GM23338 (cell line): ENCODE measurements around the gene ALDOA. TPM values are rescaled to one million over a fixed set of nuclear protein-coding genes. Genes with fewer than 3 reads are reported as not detected.

Experiments
- ATAC-seq: fragments of 200-7000 bp; cut with Tn5 transposase; 3 replicates; pipeline ENCODE4 v1.9.1; 2020
- DNase-seq: peaks from one replicate; pipeline ENCODE4 v3.0.0-alpha.2; 2015; ENCODE audit warnings: low spot score
- H2AFZ ChIP-seq: fragments of 200-600 bp; sonication (generic); 2 replicates; pipeline ENCODE4 v1.8.0; 2016; ENCODE audit warnings: antibody characterized with exemption, mild to moderate bottlenecking, moderate library complexity
- H3F3A ChIP-seq: fragments of 200-600 bp; sonication (generic); replicated peaks from 2 replicates; pipeline ENCODE4 v1.8.0; 2017; ENCODE audit warnings: antibody characterized with exemption, mixed run types, low read depth
- H3K27ac ChIP-seq: fragments of 200-600 bp; sonication (generic); 2 replicates; pipeline ENCODE4 v1.6.1; 2016; ENCODE audit warnings: low read depth
- H3K27me3 ChIP-seq: fragments of 200-600 bp; sonication (generic); 2 replicates; pipeline ENCODE4 v1.8.0; 2016; ENCODE audit warnings: mild to moderate bottlenecking, mixed run types, moderate library complexity; ENCODE audit not compliant: insufficient read depth
- H3K36me3 ChIP-seq: fragments of 200-600 bp; sonication (generic); 2 replicates; pipeline ENCODE4 v1.8.0; 2016; ENCODE audit warnings: mild to moderate bottlenecking; ENCODE audit not compliant: insufficient read depth
- H3K4me1 ChIP-seq: fragments of 200-600 bp; sonication (generic); 2 replicates; pipeline ENCODE4 v1.8.0; 2016; ENCODE audit warnings: mild to moderate bottlenecking, moderate library complexity; ENCODE audit not compliant: insufficient read depth
- H3K4me2 ChIP-seq: fragments of 200-600 bp; sonication (generic); 2 replicates; pipeline ENCODE4 v1.7.1; 2017; ENCODE audit warnings: mixed run types
- H3K4me3 ChIP-seq: fragments of 200-600 bp; sonication (generic); 2 replicates; pipeline ENCODE4 v1.6.1; 2016; ENCODE audit warnings: mixed run types
- H3K79me2 ChIP-seq: fragments of 200-600 bp; sonication (generic); replicated peaks from 2 replicates; pipeline ENCODE4 v1.8.0; 2017; ENCODE audit warnings: mild to moderate bottlenecking; ENCODE audit not compliant: insufficient read depth
- H3K9me2 ChIP-seq: fragments of 200-600 bp; sonication (generic); 2 replicates; pipeline ENCODE4 v1.8.0; 2017; ENCODE audit not compliant: insufficient read depth
- H4K20me1 ChIP-seq: fragments of 200-600 bp; sonication (generic); replicated peaks from 2 replicates; pipeline ENCODE4 v1.8.0; 2017; ENCODE audit warnings: mild to moderate bottlenecking; ENCODE audit not compliant: insufficient read depth
- H3K27ac Mint-ChIP-seq: 2 replicates; pipeline ENCODE4 v1.8.0; 2020; ENCODE audit warnings: inconsistent platforms, mild to moderate bottlenecking, moderate library complexity, mixed read lengths
- H3K27me3 Mint-ChIP-seq: 3 replicates; pipeline ENCODE4 v1.8.0; 2022; ENCODE audit warnings: low read depth, mild to moderate bottlenecking, moderate library complexity, mixed read lengths, inconsistent platforms; ENCODE audit not compliant: insufficient read depth, poor library complexity
- H3K36me3 Mint-ChIP-seq: 3 replicates; pipeline ENCODE4 v1.8.0; 2021; ENCODE audit warnings: low read depth, mild to moderate bottlenecking, inconsistent platforms, moderate library complexity, mixed read lengths
- H3K4me1 Mint-ChIP-seq: 3 replicates; pipeline ENCODE4 v1.8.0; 2020; ENCODE audit warnings: mild to moderate bottlenecking, inconsistent platforms, mixed read lengths
- H3K4me3 Mint-ChIP-seq: 3 replicates; pipeline ENCODE4 v1.8.0; 2021; ENCODE audit warnings: moderate library complexity, mild to moderate bottlenecking, inconsistent platforms, mixed read lengths
- H3K9me3 Mint-ChIP-seq: 3 replicates; pipeline ENCODE4 v1.8.0; 2020; ENCODE audit warnings: moderate library complexity, mild to moderate bottlenecking, inconsistent platforms, mixed read lengths
- CREB1 ChIP-seq: fragments of 250-450 bp; sonication (Bioruptor Pico); IDR thresholded peaks from 2 replicates; pipeline ENCODE4 v1.5.0; 2020; ENCODE audit warnings: low read depth, mild to moderate bottlenecking, moderate library complexity
- CTCF ChIP-seq, 2 experiments: fragments of 200-600 bp in 1 of 2; sonication (generic) in 1 of 2; conservative IDR thresholded peaks; 2 replicates each; pipeline versions ENCODE4 v1.5.1 to v1.6.1; 2016 to 2017; ENCODE audit warnings: antibody characterized with exemption in 2 of 2, low read depth in 2 of 2, mild to moderate bottlenecking in 2 of 2, moderate library complexity in 1 of 2
- EZH2phosphoT487 ChIP-seq: fragments of 200-600 bp; sonication (generic); IDR thresholded peaks from one replicate; pipeline ENCODE4 v1.8.1; 2018; ENCODE audit warnings: antibody characterized with exemption; ENCODE audit not compliant: unreplicated experiment
- NANOG ChIP-seq: IDR thresholded peaks from 2 replicates; pipeline ENCODE4 v1.6.1; 2016; ENCODE audit warnings: antibody characterized with exemption, borderline replicate concordance
- STAT1 ChIP-seq: IDR thresholded peaks from one replicate; pipeline ENCODE4 v1.6.1; 2016; ENCODE audit warnings: antibody characterized with exemption; ENCODE audit not compliant: unreplicated experiment
- ZNF114 ChIP-seq: fragments of 250-450 bp; sonication (Bioruptor Pico); IDR thresholded peaks from 2 replicates; pipeline ENCODE4 v1.5.0; 2020; ENCODE audit warnings: mild to moderate bottlenecking, moderate library complexity
- polyA plus RNA-seq: library from polyadenylated mRNA; unstranded; fragments of >200 nt; fragmentation: Nextera tagmentation; extraction: Ambion mirVana; gene quantifications from 2 replicates; pipeline ENCODE4 v1.2.1, GENCODE V29; 2016
- total RNA-seq: library from RNA; depleted of rRNA; stranded (reverse); fragments of >200 nt; shearing (Covaris generic); gene quantifications from 2 replicates; pipeline ENCODE4 v1.2.3, GENCODE V29; 2014
- TF ChIP-seq, protein P1 (sequence below): fragments of 250-450 bp; sonication (Bioruptor Pico); IDR thresholded peaks from 2 replicates; pipeline ENCODE4 v1.5.0; 2020; ENCODE audit warnings: mild to moderate bottlenecking, moderate library complexity
- TF ChIP-seq, protein P2 (sequence below): IDR thresholded peaks from 2 replicates; pipeline ENCODE4 v1.6.1; 2016; ENCODE audit warnings: antibody characterized with exemption

ALDOA gene
- total and polyA plus RNA-seq, 2 experiments from 2014 or later: 1,054 to 1,306 TPM

GRCh38 chr16:30032083-30032819 is 33.3 kb upstream of the ALDOA start:
- Histone ChIP-seq H3K4me1 (peaks cover 24% of the 10 kb centered on the region), H3F3A (0 out of 2 replicates have a peak, but pooled peaks cover 3% of the 10 kb centered on the region), H3K36me3 (no peaks in the 10 kb centered on the region), H3K9me2 (no peaks in the 10 kb centered on the region), H3K27ac (no peak overlapping the region), H3K79me2 (no peaks in the 10 kb centered on the region), H3K4me3 (peak overlapping the region; percentile 83), H3K4me2 (peak overlapping the region; percentile 95), H2AFZ (peak overlapping the region; percentile 90), H4K20me1 (no peaks in the 10 kb centered on the region; the same call in 1 of the 2 replicates), H3K27me3 (peaks cover 10% of the 10 kb centered on the region; the same call in 1 of the 2 replicates)
- Mint-ChIP-seq H3K27ac (no peak overlapping the region), H3K4me1 (peaks cover 39% of the 10 kb centered on the region), H3K27me3 (peaks cover 21% of the 10 kb centered on the region), H3K9me3 (peaks cover 3% of the 10 kb centered on the region; the same call in 1 of the 3 replicates), H3K36me3 (no peaks in the 10 kb centered on the region; the same call in 1 of the 3 replicates), H3K4me3 (peak overlapping the region; percentile 83)
- peak; percentile 94 for DNase-seq
- peak; percentile 49 for ATAC-seq
- peak; percentile 96 to 99 for TF ChIP-seq CTCF (conservative IDR thresholded peaks at IDR 0.05; ENCODE audit: low read depth in 2 of 2)
- TF ChIP-seq EZH2phosphoT487: no peak
- TF ChIP-seq CREB1 (CRISPR knock-in tag): no peak
- no peak for TF ChIP-seq NANOG

GRCh38 chr16:30033270-30033669 is 32.3 kb upstream of the ALDOA start:
- H3K4me3 ChIP-seq: no peak overlapping the region
- H3K4me1 Mint-ChIP-seq: peaks cover 29% of the 10 kb centered on the region
- H3K4me1 ChIP-seq: peaks cover 24% of the 10 kb centered on the region
- no peaks in the 10 kb centered on the region for H3K79me2 ChIP-seq
- H3K9me3 Mint-ChIP-seq: peaks cover 3% of the 10 kb centered on the region; the same call in 1 of the 3 replicates
- 0 out of 2 replicates have a peak, but pooled peaks cover 3% of the 10 kb centered on the region for H3F3A ChIP-seq
- no peak overlapping the region for H2AFZ ChIP-seq
- no peaks in the 10 kb centered on the region for H3K9me2 ChIP-seq
- no peak overlapping the region for H3K4me2 ChIP-seq
- no peak for DNase-seq
- no peaks in the 10 kb centered on the region; the same call in 2 of the 3 replicates for H3K36me3 Mint-ChIP-seq
- H3K27ac Mint-ChIP-seq: no peak overlapping the region
- no peak overlapping the region for H3K27ac ChIP-seq
- H3K27me3 ChIP-seq: peaks cover 10% of the 10 kb centered on the region; the same call in 1 of the 2 replicates
- no peaks in the 10 kb centered on the region for H3K36me3 ChIP-seq
- peaks cover 24% of the 10 kb centered on the region for H3K27me3 Mint-ChIP-seq
- H4K20me1 ChIP-seq: no peaks in the 10 kb centered on the region; the same call in 1 of the 2 replicates
- no peak for ATAC-seq
- no peak overlapping the region for H3K4me3 Mint-ChIP-seq
- TF ChIP-seq STAT1 (no peak), ZNF114 (CRISPR knock-in tag) (no peak), EZH2phosphoT487 (no peak), CTCF (conservative IDR thresholded peaks at IDR 0.05; ENCODE audit: low read depth in 2 of 2) (no peak), NANOG (no peak)
- TF ChIP-seq, protein P1, sequence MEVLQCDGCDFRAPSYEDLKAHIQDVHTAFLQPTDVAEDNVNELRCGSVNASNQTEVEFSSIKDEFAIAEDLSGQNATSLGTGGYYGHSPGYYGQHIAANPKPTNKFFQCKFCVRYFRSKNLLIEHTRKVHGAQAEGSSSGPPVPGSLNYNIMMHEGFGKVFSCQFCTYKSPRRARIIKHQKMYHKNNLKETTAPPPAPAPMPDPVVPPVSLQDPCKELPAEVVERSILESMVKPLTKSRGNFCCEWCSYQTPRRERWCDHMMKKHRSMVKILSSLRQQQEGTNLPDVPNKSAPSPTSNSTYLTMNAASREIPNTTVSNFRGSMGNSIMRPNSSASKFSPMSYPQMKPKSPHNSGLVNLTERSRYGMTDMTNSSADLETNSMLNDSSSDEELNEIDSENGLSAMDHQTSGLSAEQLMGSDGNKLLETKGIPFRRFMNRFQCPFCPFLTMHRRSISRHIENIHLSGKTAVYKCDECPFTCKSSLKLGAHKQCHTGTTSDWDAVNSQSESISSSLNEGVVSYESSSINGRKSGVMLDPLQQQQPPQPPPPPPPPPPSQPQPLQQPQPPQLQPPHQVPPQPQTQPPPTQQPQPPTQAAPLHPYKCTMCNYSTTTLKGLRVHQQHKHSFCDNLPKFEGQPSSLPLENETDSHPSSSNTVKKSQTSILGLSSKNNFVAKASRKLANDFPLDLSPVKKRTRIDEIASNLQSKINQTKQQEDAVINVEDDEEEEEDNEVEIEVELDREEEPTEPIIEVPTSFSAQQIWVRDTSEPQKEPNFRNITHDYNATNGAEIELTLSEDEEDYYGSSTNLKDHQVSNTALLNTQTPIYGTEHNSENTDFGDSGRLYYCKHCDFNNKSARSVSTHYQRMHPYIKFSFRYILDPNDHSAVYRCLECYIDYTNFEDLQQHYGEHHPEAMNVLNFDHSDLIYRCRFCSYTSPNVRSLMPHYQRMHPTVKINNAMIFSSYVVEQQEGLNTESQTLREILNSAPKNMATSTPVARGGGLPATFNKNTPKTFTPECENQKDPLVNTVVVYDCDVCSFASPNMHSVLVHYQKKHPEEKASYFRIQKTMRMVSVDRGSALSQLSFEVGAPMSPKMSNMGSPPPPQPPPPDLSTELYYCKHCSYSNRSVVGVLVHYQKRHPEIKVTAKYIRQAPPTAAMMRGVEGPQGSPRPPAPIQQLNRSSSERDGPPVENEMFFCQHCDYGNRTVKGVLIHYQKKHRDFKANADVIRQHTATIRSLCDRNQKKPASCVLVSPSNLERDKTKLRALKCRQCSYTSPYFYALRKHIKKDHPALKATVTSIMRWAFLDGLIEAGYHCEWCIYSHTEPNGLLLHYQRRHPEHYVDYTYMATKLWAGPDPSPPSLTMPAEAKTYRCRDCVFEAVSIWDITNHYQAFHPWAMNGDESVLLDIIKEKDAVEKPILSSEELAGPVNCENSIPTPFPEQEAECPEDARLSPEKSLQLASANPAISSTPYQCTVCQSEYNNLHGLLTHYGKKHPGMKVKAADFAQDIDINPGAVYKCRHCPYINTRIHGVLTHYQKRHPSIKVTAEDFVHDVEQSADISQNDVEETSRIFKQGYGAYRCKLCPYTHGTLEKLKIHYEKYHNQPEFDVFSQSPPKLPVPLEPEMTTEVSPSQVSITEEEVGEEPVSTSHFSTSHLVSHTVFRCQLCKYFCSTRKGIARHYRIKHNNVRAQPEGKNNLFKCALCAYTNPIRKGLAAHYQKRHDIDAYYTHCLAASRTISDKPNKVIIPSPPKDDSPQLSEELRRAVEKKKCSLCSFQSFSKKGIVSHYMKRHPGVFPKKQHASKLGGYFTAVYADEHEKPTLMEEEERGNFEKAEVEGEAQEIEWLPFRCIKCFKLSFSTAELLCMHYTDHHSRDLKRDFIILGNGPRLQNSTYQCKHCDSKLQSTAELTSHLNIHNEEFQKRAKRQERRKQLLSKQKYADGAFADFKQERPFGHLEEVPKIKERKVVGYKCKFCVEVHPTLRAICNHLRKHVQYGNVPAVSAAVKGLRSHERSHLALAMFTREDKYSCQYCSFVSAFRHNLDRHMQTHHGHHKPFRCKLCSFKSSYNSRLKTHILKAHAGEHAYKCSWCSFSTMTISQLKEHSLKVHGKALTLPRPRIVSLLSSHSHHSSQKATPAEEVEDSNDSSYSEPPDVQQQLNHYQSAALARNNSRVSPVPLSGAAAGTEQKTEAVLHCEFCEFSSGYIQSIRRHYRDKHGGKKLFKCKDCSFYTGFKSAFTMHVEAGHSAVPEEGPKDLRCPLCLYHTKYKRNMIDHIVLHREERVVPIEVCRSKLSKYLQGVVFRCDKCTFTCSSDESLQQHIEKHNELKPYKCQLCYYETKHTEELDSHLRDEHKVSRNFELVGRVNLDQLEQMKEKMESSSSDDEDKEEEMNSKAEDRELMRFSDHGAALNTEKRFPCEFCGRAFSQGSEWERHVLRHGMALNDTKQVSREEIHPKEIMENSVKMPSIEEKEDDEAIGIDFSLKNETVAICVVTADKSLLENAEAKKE (CRISPR knock-in tag): no peak
- TF ChIP-seq, protein P2, sequence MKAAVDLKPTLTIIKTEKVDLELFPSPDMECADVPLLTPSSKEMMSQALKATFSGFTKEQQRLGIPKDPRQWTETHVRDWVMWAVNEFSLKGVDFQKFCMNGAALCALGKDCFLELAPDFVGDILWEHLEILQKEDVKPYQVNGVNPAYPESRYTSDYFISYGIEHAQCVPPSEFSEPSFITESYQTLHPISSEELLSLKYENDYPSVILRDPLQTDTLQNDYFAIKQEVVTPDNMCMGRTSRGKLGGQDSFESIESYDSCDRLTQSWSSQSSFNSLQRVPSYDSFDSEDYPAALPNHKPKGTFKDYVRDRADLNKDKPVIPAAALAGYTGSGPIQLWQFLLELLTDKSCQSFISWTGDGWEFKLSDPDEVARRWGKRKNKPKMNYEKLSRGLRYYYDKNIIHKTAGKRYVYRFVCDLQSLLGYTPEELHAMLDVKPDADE: no peak
